Activated T-cell treated with anti-CD3 and anti-CD28 coated beads for 4 hours (primary cell): Measurements from ENCODE around the gene THSD7A.

Experiments
- DNase-seq: peaks from one replicate; pipeline ENCODE4 v3.0.0-alpha.2; 2020

The THSD7A gene

DNA sequence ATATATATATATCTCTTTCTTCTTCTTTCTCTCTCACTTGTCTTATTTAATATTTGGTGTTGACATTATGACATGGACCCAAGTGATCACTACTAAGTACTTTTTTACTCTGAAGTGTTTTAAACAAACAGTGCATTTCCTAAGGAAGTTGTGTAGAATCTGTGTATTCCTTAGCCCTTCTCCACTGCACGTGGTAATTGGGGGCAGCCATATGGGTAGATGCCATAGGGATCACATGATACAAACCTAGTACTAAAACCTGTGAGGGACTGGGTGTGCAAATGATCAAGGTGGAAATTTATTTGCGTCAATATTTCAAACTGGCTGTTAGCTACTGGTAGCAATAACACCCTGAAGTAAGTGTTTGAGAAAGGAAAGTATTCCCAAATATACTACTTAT lies 25.0 kb downstream of the THSD7A start:
- no peak for DNase-seq

DNA sequence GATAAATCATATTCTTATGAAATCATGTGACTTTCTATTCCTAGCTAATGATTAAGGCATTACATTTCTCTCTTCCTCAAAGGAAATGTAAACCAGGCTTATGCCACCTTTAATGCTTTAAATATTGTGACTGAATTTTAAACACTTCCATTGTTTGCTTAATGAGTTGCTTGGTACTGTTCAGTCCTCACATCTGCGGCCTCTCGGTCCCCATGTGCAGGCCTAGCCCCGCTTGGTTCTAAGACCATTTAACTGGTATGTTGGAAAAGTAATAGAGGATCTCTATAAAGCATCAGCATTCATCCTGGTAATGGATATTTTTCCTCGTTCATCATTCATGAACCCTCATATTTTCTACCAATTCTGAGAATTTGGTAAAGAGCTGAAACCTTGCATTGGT lies 27.4 kb downstream of the THSD7A start:
- DNase-seq = no peak

DNA sequence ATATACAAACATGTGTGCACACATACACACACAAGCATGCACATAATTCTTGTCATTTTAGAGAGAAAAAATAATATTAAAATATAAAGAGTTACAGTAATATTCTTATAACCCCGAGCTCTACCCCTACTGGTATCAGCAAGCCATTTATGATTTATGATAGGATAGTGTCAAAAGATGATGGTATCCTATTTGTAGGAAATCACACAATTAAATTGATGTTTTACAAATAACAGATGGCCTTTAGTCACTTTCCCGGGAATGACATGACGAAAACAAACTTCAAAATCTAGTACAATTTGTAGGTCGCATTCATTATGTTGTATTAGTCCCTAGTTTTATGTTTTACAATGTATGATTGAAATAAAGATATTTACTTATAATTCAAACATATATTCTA lies 36.8 kb downstream of the THSD7A start:
- no peak for DNase-seq

DNA sequence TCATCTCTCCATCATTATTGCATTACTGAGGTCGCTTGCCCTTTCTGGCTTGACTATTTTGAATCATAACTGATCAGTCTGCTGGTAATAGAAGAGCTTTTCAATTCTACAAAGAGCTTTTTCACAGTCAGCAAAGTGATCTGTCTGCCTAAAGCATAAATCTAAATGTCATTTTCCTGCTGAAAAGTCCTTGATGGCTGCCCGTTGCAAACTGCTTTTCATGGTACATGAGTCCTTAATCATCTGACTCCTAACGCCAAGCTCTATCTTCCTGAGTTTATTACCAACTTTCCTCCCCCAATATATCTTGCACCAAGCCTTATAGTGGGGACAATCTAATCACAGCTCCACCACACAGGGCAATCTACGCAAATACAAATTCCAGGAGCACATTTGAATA lies 39.8 kb downstream of the THSD7A start:
- no peak for DNase-seq

DNA sequence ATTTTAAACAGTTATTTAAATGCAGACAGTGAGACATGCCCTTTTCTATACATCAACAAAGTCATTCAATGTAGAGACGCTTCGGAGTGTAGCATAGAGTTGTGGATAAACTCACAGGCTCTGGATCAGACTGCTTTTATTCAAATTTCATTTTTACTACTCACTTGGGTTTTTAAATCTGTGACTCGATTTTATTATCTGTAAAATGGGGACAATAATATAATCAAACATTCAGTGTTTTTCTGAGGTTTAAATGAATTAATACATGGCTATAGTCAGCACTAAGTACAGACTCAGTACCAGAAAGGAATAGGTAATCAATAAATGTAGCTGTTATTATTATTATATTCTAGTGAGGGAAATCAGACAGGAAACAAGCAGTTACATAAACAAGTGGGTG lies 43.4 kb downstream of the THSD7A start:
- no peak for DNase-seq

DNA sequence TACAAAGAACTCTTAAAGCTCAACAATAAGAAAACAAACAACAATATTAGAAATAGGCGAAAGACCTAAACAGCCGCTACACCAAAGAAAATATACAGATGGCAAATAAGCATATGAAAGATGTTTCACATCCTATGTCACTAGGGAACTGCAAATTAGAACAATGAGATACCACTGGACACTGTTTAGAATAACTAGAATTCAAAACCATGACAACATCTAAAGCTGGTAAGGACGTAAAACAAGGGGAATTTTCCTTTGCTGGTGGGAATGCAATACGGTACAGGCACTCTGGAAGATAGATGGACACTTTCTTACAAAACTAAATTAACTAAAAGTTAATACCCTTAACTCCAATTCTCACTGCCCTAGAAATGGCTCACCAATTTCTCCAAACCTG lies 44.5 kb downstream of the THSD7A start:
- no peak for DNase-seq

DNA sequence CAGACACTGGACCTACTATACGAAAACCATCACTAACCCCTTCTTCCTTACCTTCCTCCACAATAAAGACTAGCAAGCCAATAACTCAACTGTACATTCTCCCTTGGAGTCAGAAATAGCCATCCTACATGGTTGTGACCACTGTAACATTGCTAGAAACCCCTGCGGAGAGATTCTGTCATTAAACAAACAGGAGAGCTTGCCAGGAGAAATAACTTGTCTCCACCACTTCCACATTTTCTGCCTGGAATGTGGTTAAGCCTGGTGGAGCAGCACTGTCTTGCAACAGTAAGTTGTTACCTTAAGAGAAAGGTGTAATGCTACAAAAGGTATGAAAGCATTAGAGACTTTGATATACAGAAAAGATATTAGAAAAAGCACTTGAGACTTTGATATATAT lies 45.8 kb downstream of the THSD7A start:
- no peak for DNase-seq

DNA sequence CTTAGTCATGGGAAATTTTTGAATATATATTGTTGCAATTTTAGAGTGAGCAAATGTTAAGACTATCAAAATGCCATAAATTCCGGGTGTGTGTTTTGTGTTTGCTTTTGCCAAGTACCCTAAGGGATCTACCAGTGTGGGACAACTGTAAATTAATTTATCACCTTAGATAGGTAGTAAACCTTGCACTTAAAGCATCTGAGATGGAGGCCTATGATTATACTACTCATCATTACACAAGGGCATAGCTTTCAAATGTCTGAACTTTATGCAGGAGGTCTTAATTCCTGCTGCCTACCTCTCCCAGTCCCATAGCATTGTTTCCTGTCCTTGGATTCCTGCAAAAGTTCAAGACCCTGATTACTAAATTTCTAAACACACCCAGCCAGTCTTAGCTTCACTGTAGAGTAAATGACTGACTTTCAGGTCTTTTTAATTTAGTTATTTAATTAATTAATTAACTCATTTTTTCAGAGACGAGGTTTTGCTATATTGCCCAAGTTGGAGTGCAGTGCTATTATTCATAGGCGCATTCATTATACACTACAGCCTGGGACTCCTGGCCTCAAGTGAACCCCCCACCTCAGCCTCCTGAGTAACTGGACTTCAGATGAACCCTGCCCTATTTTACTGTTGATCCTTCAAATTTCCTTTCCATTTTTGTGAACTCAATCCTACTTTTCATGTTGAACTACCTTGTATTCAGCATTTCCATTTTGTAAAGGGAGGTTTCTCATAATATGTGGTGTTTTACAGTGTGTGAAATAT lies 47.0 kb downstream of the THSD7A start:
- DNase-seq = no peak

DNA sequence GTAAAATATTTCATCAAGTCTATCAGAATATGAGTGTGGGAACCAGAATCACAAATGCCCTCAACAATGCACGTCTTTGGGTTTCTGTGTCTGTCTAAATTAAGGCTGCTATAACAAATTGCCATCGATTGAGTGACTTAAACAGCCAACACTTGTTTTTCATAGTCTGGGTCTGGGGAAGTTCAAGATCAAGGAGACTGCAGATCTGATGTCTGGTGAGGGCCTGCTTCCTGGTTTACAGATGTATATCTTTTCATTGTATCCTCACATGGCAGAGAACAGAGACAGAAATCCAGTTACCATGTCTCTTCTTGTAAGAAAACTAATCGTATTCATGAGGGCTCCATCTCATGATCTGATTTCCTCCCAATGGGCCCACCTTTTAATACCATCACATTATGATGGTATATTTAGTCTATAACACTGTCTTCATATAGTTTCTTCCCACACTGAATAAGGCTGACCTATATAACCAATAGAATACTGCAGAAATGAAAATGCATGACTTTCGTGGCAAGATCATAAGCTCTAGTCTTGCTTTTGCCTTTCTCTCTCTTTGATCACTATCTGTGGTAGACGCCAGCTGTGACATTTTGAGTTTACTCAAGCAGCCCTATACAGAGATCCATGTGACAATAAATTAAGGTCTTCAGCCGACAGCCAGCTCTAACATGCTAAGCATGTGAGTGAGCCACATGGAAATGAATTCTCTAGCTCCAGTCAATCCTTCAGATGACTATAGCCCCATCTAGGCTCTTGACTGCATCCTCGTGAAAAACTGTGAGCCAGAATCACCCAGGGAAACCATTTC lies 51.9 kb downstream of the THSD7A start:
- no peak for DNase-seq

DNA sequence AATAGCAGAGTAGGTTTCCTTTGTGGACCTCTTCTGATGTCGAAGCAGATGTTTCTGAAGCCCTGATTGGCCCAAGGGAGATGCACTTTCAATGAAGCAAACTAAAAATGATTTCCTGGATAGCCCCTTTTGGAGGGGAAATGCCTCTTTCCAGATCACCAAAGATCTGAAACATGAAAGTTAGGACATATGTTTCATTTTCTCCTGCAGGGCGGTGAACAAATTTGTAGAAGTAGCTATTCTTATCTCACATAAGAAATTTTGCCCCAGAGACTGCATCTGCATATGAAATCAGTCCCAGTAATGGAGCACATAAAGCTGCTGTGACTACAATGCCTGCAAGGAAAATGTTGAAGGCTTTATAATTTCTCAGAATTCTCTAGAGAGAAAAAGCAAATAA lies 56.0 kb downstream of the THSD7A start:
- no peak for DNase-seq

DNA sequence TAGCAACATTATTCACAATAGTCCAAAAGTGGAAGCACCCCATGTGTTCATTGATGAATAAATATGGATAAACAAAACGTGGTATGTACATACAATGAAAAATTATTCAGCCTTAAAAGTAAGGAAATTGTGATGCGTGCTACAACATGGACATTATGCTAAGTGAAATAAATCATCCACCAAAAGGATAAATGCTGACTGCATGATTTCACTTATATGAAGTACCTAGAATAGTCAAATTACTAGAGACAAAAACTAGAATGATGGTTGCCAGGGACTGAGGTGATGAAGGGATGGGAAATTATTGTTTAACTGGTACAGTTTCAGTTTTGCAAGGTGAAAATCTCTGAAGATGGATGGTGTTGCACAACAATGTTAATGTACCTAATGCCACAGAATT lies 56.6 kb downstream of the THSD7A start:
- DNase-seq = no peak

DNA sequence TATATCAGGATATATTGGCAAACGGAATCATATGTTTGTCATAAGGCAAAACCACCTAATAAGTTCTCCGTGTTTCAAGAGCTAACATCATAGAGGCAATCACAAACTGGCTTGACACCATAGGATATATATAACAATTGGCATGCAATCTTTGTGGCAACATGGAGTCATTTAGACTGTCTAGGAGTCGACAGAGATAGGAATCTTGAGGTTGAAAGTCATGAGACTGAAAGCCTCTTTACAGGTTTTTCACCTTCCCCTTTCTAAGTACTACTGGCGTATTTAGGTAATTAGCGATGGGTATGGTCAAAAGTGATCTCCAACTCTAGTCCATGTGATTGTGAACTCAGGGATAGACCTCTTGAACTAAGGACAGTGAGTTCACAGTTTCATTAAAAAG lies 63.7 kb downstream of the THSD7A start:
- no peak for DNase-seq

DNA sequence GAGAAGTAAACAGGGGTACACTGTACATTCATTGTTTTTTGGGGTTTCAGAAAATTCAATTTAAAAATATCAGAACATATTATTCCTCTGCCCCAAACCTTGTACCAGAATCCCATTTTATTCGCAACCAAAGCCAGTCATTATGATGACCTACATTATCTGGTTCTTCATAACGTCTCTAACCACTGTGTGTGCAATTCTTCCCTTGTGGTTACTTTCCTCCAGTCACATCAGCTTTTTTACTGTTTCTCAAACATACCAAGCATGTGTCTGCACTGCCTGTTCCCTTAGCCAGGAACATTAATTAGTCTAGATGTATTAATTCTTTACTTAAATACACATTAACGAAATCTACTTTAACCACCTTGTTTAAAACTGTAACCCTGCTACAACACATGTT lies 64.8 kb downstream of the THSD7A start:
- no peak for DNase-seq

DNA sequence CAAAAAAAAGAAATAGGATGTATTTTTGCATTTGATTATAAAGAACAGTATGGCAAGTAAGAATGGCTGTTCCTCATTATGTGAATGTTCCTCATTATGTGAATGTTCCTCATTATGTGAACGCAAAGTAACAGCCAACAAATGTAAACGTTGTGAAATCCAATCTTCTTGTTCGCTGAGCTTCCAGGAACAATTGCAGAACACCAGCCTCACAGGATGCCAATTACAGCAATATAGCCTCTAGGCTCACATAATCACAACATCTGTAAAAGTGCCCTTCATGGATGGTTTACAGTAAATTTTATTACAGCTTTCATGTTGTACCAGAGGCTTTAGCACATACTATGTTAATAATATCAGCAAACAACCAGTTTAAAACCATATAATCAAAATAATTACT lies 71.6 kb downstream of the THSD7A start:
- DNase-seq = no peak

DNA sequence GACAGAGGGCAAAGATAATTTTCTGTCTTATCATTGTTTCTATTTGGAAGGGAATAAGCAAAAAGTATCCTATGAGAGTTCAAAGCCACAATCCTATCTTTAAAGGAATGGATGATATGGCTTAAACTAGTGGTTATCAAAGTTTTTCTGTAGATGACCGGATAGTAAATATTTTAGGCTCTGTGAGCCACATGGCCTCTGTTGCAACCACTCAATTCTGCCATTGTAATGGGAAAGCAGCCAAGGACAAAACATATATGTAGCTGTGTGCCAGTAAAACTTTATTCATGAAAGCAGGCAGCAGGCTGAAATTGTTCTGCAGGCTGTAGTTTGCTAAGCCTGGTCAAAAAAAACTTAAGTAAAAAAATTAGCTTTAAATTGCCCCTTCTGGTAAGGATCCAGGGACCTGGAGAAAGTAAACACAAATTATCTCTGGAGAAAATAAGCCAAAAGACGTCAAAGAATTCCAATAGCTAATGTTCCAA lies 73.3 kb downstream of the THSD7A start:
- DNase-seq = no peak

DNA sequence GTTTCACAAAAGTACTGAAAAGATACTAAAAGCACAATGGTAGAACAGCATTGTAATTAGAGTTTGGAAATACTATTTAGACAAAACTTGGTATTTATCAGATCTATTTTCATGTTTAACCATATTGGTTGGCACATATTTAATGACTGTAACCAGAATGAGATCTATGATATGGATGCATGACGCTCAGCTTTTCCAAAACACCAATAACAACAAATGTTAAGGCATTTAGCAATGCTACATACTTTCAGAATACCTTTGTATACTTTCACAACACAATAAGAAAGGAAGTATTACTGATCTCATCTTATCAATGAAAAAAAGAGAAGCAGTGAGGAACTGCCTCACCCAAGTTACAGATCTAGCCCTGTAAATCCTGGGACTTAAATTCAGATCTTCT lies 74.8 kb downstream of the THSD7A start:
- DNase-seq = no peak

DNA sequence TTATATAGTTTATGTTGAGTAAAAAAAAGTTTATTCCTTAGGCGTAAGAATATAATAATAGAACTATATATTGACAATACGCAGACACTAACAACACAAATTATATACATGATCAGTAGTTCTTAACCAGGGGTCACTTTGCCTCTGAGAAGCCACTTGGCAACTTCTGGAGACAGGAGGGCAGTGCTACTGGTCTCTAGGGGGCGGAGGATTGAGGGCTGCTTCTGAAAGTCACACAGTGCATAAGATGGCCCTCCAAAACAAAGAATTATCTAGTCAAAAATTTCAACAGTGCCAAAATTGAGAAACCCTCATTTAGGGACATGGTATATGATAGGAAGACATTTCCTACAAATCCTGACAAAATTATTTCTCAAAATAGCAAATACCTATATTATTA lies 77.1 kb downstream of the THSD7A start:
- no peak for DNase-seq

DNA sequence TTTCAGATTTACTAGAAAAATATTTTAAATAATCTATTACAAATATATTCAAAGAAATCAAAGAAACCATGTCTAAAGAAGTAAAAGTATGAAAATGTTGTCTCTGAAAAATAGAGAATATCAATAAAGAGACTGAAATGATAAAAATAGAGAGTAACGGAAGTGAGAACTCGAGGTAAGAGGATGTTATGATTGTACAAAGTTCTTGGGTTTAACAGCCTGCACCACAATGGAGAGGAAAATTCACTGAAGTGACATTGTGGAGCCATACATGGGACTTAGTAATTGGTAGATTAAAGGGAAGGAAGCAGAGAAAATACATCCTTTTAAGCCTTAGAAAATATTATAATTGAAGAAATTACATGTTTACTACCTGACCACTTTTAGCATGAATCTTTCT lies 77.9 kb downstream of the THSD7A start:
- no peak for DNase-seq

DNA sequence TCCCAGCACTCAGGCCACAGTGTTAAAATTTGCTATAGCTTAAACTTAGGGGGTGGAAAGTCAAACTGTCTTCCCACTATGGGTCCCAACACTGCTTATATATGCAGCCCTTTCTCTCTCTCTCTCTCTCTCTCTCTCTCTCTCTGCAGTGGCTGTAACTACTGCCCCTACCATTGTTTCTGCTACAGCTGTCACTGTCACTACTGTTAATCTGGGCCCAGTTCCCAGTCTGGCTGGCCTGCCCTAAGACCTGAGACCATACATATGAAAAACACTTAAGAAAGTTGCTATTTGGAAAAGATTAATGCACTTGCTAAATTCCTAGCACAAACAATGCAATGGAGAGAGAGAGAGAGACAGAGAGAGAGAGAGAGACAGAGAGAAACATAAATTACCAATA lies 78.6 kb downstream of the THSD7A start:
- no peak for DNase-seq

DNA sequence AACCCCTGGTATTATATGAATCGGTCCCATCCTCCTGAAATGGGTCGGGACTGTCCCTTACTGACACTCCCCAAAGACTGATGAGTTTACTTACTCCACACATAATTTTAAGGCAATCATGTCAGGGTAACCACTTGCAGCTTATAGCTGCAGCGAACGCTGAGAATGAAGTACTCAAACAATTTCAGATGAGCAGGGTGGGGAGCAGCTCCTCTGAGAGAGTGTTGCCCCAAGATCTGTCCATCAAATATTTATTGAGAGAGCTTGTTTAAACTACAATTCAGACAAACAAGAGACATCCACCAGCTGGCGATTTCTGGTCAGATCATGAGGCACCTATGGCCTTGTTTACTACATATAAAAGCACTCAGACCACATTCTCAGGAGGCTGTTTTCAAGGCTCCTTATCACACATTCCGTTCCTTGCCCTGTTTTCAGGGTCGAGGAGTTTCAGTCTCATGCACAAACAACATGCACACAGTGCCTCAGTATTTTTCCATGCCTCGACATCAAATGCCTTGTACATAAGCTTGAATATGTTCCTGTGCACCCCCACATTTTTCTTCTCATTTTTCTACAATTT lies 80.1 kb downstream of the THSD7A start:
- DNase-seq = no peak

DNA sequence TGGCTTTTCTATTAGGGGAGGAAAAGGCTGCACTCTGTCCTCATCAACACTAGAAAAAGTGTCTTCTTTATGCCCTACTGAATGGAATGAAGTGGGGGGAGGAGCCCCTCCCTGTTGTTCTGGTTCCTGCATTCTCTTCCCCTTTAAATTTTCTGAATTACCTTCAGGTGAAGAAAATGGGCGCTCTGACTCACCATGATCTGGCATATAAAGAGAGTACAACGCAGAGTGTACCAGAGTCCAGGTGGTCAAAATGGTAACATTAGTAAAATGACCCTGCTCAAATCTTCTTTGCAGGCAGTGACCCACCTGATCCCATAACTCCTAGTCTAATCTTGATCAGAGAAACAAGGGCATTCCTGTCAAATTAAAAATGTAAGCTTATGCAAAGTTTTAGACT lies 80.7 kb downstream of the THSD7A start:
- no peak for DNase-seq

DNA sequence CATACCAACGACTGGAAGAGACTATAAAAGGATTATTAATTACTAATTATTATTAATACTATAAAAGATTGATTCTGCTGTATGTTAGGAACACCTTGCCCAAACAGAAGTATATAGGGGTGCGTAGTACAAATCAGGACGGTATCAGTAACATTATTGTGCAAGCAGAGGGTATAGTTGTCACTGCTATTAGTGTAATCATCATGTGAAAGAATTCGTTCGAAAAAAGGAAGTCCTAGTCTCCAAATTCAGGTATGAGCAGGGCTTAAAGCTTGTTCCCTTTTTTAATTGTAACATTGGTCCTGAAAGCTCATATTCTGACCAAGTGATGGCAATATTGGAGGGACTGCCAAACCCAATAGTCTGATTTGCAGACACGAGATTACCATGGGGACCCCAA lies 81.8 kb downstream of the THSD7A start:
- no peak for DNase-seq

DNA sequence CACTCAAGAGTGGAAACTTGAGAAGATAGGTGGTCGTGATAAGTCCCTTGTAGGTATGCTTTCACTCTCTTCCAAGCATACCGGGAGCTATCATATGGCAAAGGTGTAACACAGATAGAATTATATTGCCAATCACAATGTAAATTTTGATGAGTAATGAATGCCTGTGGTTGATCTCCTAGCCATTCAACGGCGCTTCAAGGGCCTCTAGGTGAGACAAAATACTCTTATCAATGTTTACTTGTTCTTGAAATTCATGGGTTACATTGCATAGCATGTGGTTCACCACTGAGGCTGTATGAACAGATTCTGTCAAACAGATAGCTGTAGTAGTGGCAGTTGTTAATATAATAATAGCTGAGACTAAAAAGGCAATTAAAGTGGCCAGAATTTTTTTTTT lies 82.4 kb downstream of the THSD7A start:
- DNase-seq = no peak

DNA sequence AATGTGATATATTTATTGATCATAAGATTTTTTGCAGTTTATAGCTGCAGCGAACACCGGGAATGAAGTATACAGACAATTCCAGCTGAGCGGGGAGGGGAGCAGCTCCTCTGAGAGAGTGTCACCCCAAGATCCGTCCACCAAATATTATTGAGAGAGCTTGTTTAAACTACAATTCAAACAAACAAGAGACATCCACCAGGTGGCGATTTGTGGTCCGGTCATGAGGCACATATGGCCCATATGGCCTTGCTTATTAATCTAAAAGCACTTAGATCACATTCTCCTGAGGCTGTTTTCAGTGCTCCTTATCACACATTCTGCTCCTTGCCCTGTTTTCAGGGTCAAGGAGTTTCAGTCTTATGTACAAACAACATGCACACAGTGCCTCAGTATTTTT lies 83.1 kb downstream of the THSD7A start:
- no peak for DNase-seq
